ENCODE measurements around the gene CXCL17.

CXCL17 gene

DNA sequence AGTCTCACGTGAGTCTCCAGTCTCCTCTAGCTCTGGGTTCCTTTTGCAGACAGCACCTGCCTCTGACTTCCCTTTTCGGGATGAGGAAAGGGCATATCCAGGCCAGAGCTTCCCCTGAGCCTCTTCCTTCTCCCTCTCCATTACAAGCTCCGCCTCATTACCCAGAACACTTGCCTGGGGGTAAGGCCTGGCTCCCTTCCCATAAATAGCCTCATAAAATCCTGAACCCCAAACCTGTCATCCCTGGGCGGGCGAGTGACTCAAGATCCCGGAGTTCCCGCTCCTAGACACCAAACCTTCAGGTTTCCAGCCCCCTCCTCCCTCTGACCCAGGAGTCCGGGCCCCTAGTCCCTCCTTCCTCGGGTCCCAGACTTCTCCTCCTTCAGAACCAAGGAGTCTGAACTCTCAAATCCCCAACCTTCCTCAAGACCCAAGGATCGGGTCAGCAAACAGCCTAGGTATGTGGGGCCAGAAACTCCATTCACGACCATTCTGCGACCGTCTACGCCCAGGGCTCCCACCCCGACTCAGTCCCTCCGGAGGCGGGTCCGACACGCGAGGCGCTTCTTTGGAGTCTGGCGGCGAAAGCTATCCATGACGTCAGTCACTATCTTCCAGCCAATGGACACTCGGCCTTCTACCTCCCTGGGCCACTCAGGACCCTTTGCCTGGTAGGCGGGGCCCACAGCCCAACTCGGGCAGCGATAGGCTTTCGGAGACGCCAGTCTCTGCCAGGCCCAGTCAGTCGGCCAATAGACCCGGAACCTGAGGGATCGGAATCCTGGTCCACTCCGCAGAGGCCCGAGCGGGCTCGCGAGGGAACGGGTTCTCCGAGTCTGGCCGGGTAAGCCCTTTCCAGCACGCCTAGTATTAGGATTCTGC lies 46.1 kb downstream of the CXCL17 start:
- Histone ChIP-seq H3K4me1 (ENCODE audit: insufficient read depth, poor library complexity, severe bottlenecking) (peaks cover 4% of the 10 kb centered on the region), H3K9me3 (ENCODE audit: severe bottlenecking) (no peaks in the 10 kb centered on the region), H3K27me3 (ENCODE audit: insufficient read depth, poor library complexity, severe bottlenecking) (no peaks in the 10 kb centered on the region), H3K36me3 (ENCODE audit: low read depth) (no peaks in the 10 kb centered on the region), H3K27ac (ENCODE audit: poor library complexity, severe bottlenecking) (peak overlapping the region; percentile 72), H3K4me3 (ENCODE audit: severe bottlenecking) (peak overlapping the region; percentile 46)
- DNase-seq (ENCODE audit: low spot score) (peak; percentile 97), ATAC-seq (ENCODE audit: low read depth) (peak; percentile 94)
- TF ChIP-seq, protein P1, sequence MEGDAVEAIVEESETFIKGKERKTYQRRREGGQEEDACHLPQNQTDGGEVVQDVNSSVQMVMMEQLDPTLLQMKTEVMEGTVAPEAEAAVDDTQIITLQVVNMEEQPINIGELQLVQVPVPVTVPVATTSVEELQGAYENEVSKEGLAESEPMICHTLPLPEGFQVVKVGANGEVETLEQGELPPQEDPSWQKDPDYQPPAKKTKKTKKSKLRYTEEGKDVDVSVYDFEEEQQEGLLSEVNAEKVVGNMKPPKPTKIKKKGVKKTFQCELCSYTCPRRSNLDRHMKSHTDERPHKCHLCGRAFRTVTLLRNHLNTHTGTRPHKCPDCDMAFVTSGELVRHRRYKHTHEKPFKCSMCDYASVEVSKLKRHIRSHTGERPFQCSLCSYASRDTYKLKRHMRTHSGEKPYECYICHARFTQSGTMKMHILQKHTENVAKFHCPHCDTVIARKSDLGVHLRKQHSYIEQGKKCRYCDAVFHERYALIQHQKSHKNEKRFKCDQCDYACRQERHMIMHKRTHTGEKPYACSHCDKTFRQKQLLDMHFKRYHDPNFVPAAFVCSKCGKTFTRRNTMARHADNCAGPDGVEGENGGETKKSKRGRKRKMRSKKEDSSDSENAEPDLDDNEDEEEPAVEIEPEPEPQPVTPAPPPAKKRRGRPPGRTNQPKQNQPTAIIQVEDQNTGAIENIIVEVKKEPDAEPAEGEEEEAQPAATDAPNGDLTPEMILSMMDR (IDR thresholded peaks at IDR 0.05; ENCODE audit: poor library complexity, severe bottlenecking), result no peak

GRCh38 chr19:42394751-42395150 lies 48.0 kb downstream of the CXCL17 start:
- Histone ChIP-seq H3K27ac (ENCODE audit: poor library complexity, severe bottlenecking) (no peak overlapping the region), H3K9me3 (ENCODE audit: severe bottlenecking) (no peaks in the 10 kb centered on the region), H3K4me3 (ENCODE audit: severe bottlenecking) (no peak overlapping the region), H3K27me3 (ENCODE audit: insufficient read depth, poor library complexity, severe bottlenecking) (peaks cover 4% of the 10 kb centered on the region), H3K4me1 (ENCODE audit: insufficient read depth, poor library complexity, severe bottlenecking) (peaks cover 4% of the 10 kb centered on the region), H3K36me3 (ENCODE audit: low read depth) (no peaks in the 10 kb centered on the region)
- no peak for DNase-seq (ENCODE audit: low spot score)
- TF ChIP-seq, protein P1 (IDR thresholded peaks at IDR 0.05; ENCODE audit: poor library complexity, severe bottlenecking), result no peak
- no peak for ATAC-seq (ENCODE audit: low read depth)

- no peak for DNase-seq (ENCODE audit: low spot score)
- Histone ChIP-seq H3K4me3 (ENCODE audit: severe bottlenecking) (no peak overlapping the region), H3K27ac (ENCODE audit: poor library complexity, severe bottlenecking) (no peak overlapping the region), H3K36me3 (ENCODE audit: low read depth) (no peaks in the 10 kb centered on the region), H3K4me1 (ENCODE audit: insufficient read depth, poor library complexity, severe bottlenecking) (peaks cover 4% of the 10 kb centered on the region), H3K9me3 (ENCODE audit: severe bottlenecking) (no peaks in the 10 kb centered on the region), H3K27me3 (ENCODE audit: insufficient read depth, poor library complexity, severe bottlenecking) (peaks cover 6% of the 10 kb centered on the region)
- TF ChIP-seq, protein P1 (IDR thresholded peaks at IDR 0.05; ENCODE audit: poor library complexity, severe bottlenecking), result no peak
- no peak for ATAC-seq (ENCODE audit: low read depth)
These were observed 50.6 kb downstream of the CXCL17 start for GRCh38 chr19:42392165-42392564.

GRCh38 chr19:42389899-42390298 lies 52.8 kb downstream of the CXCL17 start, which contains the start of gene CNFN:
CNFN (minus strand) TSS chr19:42390297; CDS start chr19:42389037, 1,260 bp downstream.
- H3K36me3 ChIP-seq (ENCODE audit: low read depth), result no peaks in the 10 kb centered on the region
- no peaks in the 10 kb centered on the region for H3K9me3 ChIP-seq (ENCODE audit: severe bottlenecking)
- no peak within 1 kb of the TSS for H3K4me3 ChIP-seq (ENCODE audit: severe bottlenecking)
- DNase-seq (ENCODE audit: low spot score), result no peak
- H3K4me1 ChIP-seq (ENCODE audit: insufficient read depth, poor library complexity, severe bottlenecking), result no peaks in the 10 kb centered on the region
- ATAC-seq (ENCODE audit: low read depth), result no peak
- no peak within 1 kb of the TSS for H3K27ac ChIP-seq (ENCODE audit: poor library complexity, severe bottlenecking)
- peaks cover 6% of the 10 kb centered on the region for H3K27me3 ChIP-seq (ENCODE audit: insufficient read depth, poor library complexity, severe bottlenecking)
- TF ChIP-seq, protein P1 (IDR thresholded peaks at IDR 0.05; ENCODE audit: poor library complexity, severe bottlenecking), result no peak

Measured in RWPE2 (cell line).